Measurements from ENCODE around the gene RNF126.

- TF ChIP-seq POLR2A (IDR thresholded peaks at IDR 0.05; ENCODE audit: low read depth, low read length) (no peak), POLR2AphosphoS5 (IDR thresholded peaks at IDR 0.05; ENCODE audit: low read depth, low read length) (no peak), TAF1 (IDR thresholded peaks at IDR 0.05; ENCODE audit: low read depth, low read length) (no peak), POU2F2 (IDR thresholded peaks at IDR 0.05; ENCODE audit: low read depth, low read length) (no peak), SPI1 (IDR thresholded peaks at IDR 0.05; ENCODE audit: low read depth, low read length) (no peak), PAX5 (IDR thresholded peaks at IDR 0.05; ENCODE audit: insufficient read depth, low read length, severe bottlenecking) (no peak)
Measured at GRCh38 chr19:677601-678436, 14.8 kb upstream of the RNF126 start.
